HG03175 (cell line): Measurements from ENCODE around the gene SPATC1L.
"Not testable (repeated sequence)": the region's sequence is repeated elsewhere in the genome, so short reads cannot be mapped to it uniquely, and the experiment has no call there.

ENCODE experiments used
- ATAC-seq: cut with Tn5 transposase; IDR thresholded peaks from one replicate; pipeline ENCODE4 v1.9.1; 2021; ENCODE audit warnings: mild to moderate bottlenecking, moderate library complexity; ENCODE audit not compliant: unreplicated experiment

The SPATC1L gene

GRCh38 chr21:46200877-46201803 is 16.9 kb upstream of the SPATC1L start:
- ATAC-seq, result not testable (repeated sequence)

DNA sequence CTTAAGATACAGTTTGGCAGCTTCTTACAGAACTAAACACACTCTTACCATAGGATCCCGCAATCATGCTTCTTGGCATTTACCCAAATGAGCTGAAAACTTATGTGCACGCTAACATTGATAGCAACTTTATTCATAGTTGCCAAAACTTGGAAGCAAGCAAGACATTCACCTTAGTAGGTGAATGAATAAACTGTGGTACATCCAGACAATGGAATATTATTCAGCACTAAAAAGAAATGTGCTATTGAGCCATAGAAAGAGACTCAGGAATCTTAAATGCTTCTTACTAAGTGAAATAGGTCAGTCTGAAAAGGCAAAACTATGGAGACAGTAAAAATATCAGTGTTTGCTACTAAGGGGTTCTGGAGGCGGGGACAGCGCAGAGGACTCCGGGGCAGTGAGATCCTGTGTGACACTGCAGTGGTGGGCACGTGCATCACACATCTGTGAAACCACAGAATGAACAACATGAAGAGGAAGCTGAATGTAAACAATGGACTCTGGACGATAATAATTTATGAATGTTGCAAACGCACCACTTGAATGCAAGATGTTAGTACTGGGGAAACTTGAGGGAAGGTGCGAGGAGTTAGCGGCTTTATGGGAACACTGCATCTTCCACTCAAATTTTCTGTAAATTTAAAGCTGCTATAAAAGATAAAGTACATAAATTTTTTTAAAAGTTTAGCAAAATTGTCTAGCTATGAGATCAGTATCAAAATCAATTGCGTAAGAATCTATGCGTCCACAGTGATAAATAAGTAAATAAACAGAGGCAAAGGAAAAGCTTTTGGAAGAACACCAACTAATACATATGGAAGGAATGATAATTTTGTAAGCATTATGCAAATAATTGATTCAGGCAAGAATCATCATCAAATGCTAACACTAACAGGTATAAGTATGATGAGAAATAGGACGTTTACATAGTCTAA is 15.4 kb upstream of the SPATC1L start:
- ATAC-seq, result no peak

DNA sequence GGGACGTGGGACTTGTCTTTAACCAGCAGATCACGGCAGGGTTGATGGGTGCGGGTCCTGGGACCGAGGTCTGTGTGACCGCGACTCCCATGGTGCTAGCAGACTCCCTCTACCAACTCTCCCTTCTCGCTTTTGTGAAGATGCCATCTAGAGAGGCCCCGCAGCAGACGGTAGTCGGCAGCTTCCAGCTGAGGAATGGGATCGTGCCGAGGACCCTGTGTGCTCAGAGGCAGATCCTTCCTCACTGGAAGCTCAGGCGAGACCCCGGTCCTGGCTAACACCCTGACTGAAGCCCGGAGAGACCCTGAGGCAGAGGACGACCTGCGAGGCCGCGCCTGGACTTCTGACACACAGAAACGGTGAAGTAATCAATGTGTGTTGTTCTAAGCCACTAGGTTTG is 12.5 kb upstream of the SPATC1L start:
- no peak for ATAC-seq

- no peak for ATAC-seq
Observed at GRCh38 chr21:46195595-46196195, 11.4 kb upstream of the SPATC1L start.

DNA sequence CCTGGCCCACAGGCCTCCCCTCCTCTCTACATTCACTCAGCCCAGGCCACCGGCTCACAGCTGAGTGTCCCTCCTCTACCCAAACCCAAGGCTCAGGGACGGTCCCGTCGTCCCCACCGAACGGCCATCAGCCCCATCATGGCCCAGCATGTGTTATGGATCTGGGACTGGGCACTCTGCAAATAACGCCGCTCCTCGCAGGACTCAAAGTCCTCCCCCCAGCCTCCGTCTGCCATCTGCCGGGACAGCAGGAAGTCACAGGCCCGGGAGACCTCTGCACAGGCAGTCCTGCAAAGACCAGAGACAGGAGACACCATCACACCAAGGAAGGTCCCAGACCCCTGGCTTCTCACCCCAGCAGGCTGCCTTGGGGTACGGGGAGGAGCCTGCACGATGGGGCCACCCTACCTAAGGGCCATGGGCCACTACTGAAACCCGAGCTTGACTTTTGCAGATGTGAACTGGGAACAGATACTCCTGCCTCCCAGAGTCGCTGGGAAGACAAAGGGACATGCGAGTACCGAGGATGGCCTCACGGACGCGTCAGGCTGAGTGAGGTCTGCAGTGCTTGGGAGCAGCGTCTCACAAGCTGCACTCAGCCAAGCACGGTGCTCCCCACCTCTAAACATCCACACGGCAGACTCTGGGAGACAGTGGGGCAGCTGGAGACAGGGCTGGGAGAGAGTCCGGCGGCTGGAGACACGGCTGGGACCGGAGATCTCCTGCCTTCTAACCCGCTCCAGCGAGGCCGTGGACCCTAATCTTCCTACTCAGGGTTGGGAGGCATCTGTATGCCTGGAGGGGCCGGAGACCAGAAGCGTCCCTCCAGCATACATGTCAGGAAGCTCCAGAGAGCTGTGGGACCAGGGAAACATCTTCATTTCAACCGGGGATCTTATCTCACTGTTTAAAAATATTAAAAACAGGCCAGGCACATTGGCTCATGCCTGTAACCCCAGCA is 10.4 kb upstream of the SPATC1L start:
- ATAC-seq, result no peak

DNA sequence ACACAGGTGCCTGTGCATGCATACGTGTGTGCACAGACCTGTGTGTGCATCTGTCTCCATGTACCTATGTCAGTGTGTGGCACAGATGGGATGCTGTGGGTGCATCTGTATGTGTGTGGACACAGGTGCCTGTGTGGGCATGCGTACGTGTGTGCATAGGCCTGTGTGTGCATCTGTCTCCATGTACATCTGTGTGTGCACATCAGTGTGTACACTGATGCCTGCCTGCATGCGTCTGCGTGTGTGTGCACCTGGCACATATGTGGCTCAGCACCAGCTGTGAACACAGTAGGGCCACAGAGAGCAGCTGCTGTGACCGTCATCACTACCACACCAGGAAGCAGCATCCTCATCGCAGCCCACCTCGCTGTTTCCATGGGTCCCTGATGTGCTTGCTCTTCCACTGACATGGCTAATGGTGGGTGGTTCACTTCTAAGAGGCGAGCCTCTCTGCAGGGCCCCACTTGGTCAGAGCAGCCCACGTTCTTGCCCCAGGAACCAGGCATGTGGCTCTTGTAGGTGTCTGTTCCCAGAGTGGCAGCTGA is 9.6 kb upstream of the SPATC1L start:
- ATAC-seq, result no peak

DNA sequence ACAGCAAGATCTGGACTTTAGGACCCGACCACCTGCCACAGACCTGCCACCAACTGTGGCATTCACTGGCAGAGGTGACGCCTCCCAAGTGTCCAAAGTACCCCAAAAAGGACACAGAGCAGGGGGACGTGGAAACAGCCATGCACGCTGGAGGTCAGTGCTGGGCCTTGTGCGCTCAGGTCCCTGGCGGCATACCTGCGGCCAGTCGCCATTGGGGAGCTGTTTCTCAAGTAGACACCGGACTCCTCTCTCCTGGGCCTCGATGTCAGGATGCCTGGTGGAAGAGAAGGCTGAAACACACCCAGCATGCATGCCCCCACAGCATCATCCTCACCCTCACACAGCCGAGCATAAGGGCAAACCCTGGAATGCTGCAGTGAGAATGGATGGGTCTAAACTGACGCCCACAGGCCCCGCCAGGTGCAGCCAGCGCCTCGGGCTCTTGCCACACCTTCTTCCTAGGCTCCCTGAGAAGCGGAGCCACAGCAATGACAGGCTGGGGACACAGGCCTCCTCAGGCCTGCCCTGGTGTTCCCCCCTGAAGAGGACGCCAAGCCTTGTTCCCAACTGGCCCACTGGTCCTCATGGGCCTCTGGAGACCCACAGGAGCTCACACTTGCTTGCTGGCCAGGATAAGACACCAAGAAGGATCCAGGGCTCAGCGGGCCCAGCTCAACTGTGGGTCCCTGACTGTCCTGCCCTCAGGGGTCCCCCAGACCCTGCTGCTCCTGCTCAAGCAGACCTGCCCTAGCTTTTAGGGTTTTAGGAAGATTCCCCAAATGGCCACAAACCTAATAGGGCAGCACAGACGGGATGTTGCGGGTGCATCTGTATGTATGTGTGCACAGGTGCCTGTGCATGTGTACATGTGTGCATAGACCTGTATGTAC is 7.7 kb upstream of the SPATC1L start:
- ATAC-seq, result no peak

DNA sequence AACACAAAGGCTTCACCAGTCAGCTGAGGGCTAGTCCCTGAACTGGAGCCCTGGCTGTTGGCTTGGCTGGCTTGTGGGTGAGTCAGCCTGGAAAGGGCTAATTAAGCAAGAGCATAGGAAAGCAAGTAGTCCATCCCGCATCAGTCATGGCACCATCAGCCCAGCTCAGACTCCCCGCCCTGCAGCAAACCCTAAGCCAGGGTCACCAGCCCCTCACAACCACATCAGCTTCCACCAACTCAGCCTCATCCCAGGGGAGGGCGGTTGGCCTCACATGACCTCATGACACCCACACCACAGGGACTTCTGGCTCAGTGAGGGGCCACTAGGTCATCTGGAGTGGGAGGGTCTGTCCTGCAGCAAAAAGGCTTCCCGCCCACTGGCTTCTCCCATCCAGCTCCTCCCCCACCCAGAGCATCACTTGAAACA is 7.0 kb upstream of the SPATC1L start:
- no peak for ATAC-seq

- no peak for ATAC-seq
Observed at GRCh38 chr21:46190491-46191131, 6.4 kb upstream of the SPATC1L start.

- no peak for ATAC-seq
Observed at GRCh38 chr21:46189959-46190490, 5.8 kb upstream of the SPATC1L start.

DNA sequence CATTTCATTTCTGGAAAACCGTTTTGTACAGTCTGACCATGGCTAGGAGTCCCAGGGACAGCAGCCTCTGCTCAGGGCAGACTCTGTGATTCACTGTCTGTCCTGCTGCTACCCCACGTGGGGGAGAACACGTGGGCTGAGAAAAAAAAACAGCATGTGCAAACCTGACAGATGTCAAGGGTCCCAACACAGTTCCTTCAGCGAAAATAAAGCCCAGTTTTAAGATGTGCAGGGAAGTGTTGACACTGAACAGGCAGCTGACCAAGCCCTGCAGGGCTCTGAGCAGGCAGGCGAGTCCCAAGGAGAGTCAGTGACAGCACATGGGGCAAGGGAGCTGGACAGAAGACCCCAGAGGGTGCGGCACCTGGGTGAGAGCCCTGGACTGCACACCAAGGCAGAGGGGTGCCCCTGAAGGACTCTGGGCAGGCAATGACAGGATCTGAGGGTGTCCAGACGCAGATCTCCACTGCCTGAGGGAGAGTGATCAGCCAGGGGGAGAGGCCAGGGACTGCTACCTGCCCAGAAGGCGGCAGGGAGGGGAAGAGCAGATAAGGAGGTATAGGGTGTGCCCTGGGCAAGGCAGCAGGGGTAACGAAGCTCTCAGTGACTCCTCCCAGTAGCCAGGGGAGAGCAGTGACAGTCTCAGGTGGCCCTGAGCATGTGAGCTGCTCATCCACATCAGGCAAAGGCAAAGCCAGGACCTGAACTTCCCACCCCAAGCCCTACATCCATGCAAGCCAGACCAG is 5.1 kb upstream of the SPATC1L start:
- ATAC-seq, result no peak

- no peak for ATAC-seq
Observed at GRCh38 chr21:46188226-46189212, 4.3 kb upstream of the SPATC1L start.

- no peak for ATAC-seq
Observed at GRCh38 chr21:46187814-46188213, 3.6 kb upstream of the SPATC1L start.

DNA sequence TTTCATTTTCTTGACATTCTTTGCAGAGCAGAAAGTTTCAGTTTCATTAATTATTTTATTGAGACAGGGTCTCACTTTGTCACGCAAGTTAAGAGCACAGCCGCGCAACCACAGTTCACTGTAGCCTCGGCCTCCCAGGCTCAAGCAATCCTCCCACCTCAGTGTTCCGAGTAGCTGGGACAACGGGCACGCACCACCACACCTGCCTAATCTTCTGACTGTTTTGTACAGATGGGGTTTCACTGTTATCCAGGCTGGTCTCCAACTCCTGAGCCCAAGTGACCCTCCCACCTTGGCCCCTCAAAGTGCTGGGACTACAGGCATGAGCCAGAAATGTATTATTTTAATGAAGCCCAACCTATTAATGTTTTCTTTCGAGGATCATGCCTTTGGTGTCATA is 3.0 kb upstream of the SPATC1L start:
- ATAC-seq, result no peak

DNA sequence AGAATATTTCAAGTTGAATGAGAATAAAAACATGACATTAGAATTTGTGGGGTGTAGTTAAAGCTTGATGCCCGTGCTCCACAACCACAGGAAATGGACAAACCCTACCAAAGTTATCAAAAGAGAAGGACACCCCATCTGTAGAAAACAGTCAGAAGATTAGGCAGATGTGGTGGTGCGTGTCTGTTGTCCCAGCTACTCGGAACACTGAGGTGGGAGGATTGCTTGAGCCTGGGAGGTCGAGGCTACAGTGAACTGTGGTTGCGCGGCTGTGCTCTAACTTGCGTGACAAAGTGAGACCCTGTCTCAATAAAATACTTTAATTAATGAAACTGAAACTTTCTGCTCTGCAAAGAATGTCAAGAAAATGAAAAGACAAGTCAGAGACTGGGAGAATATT is 1.5 kb upstream of the SPATC1L start:
- no peak for ATAC-seq
